ENCODE results near the gene PLAC1.

GRCh38 chrX:134640914-134641313 lies 17.4 kb downstream of the PLAC1 start:
- TF ChIP-seq CTCF (IDR thresholded peaks at IDR 0.05; ENCODE audit: low read length): no peak
- TF ChIP-seq EZH2 (IDR thresholded peaks at IDR 0.05; ENCODE audit: borderline replicate concordance, low read length): no peak
